ENCODE results near the gene RGS13. TPM values are rescaled to one million over a fixed set of nuclear protein-coding genes. Genes with fewer than 3 reads are reported as not detected.

Gene RGS13
- total and polyA plus RNA-seq, 2 experiments from 2014 or later, result not detected

DNA sequence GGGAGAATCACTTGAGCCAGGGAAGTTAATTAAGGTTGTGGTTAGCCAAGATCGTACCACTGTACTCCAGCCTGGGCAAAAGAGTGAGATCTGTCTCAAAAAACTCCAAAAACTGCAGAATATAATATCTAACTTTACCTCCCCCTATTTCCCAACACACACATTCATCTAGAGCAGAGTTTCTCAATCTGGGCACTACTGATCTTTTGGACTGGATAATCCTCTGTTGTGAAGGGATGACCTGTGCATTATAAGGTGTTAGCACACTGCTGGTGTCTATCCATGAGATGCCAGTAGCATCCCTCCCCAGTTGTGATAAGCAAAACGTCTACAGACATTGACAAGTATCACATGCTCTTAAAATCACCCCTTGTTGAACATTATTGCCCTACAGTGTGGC, 61.8 kb downstream of the RGS13 start:
- H3F3A ChIP-seq (replicated peaks; ENCODE audit: low read depth), result no peaks in the 10 kb centered on the region
- H3K36me3 Mint-ChIP-seq (ENCODE audit: low read depth), result peaks cover 6% of the 10 kb centered on the region
- H3K27ac Mint-ChIP-seq, result no peak overlapping the region; the same call in 1 of the 2 replicates

DNA sequence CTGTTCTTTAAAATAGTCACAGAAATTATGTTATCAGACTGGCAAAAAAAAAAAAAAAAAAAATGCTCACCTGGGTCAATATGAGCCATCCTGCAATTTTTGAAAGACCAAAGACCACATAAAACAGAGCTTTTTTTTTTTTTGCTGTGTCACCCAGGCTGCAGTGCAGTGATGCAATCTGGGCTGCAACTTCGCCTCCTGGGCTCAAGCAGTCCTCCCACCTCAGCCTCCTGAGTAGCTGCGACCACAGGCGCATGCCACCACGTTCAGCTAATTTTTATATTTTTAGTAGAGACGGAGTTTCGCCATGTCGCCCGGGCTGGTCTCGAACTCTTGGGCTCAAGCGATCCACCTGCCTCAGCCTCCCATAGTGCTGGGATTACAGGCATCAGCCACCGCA, 62.8 kb downstream of the RGS13 start:
- Histone ChIP-seq H3K27me3 (ENCODE audit: insufficient read depth) (no peaks in the 10 kb centered on the region), H3K27ac (ENCODE audit: low read depth) (no peak overlapping the region), H3K79me2 (replicated peaks; ENCODE audit: insufficient read depth) (no peaks in the 10 kb centered on the region), H3K4me1 (ENCODE audit: insufficient read depth) (no peaks in the 10 kb centered on the region), H4K20me1 (replicated peaks; ENCODE audit: insufficient read depth) (no peaks in the 10 kb centered on the region), H3K4me2 (no peak overlapping the region), H3K36me3 (ENCODE audit: insufficient read depth) (no peaks in the 10 kb centered on the region), H3F3A (replicated peaks; ENCODE audit: low read depth) (no peaks in the 10 kb centered on the region), H2AFZ (no peak overlapping the region), H3K9me2 (ENCODE audit: insufficient read depth) (peaks cover 2% of the 10 kb centered on the region; the same call in 1 of the 2 replicates), H3K4me3 (no peak overlapping the region)
- H3K36me3 Mint-ChIP-seq (ENCODE audit: low read depth), result no peaks in the 10 kb centered on the region; the same call in 2 of the 3 replicates
- H3K27ac Mint-ChIP-seq, result peak overlapping the region; percentile 68; the same call in 1 of the 2 replicates
- no peak overlapping the region for H3K4me3 Mint-ChIP-seq
- H3K9me3 Mint-ChIP-seq, result no peaks in the 10 kb centered on the region
- no peak for ATAC-seq
- no peaks in the 10 kb centered on the region for H3K4me1 Mint-ChIP-seq
- no peaks in the 10 kb centered on the region for H3K27me3 Mint-ChIP-seq (ENCODE audit: insufficient read depth, low read depth, poor library complexity)
- no peak for DNase-seq (ENCODE audit: low spot score)
- TF ChIP-seq, protein P1, sequence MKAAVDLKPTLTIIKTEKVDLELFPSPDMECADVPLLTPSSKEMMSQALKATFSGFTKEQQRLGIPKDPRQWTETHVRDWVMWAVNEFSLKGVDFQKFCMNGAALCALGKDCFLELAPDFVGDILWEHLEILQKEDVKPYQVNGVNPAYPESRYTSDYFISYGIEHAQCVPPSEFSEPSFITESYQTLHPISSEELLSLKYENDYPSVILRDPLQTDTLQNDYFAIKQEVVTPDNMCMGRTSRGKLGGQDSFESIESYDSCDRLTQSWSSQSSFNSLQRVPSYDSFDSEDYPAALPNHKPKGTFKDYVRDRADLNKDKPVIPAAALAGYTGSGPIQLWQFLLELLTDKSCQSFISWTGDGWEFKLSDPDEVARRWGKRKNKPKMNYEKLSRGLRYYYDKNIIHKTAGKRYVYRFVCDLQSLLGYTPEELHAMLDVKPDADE (IDR thresholded peaks at IDR 0.05), result no peak
- TF ChIP-seq POLR2AphosphoS5 (IDR thresholded peaks at IDR 0.05; ENCODE audit: low read depth) (no peak), EZH2 (IDR thresholded peaks at IDR 0.05; ENCODE audit: low read depth, unreplicated experiment) (no peak), NANOG (IDR thresholded peaks at IDR 0.05; ENCODE audit: borderline replicate concordance) (no peak), ZNF331 (CRISPR knock-in tag; IDR thresholded peaks at IDR 0.05; ENCODE audit: low read depth) (no peak), ZNF114 (CRISPR knock-in tag; IDR thresholded peaks at IDR 0.05) (no peak), EZH2phosphoT487 (IDR thresholded peaks at IDR 0.05; ENCODE audit: unreplicated experiment) (no peak), JUNB (IDR thresholded peaks at IDR 0.05; ENCODE audit: unreplicated experiment) (no peak)
- TF ChIP-seq, protein P2, sequence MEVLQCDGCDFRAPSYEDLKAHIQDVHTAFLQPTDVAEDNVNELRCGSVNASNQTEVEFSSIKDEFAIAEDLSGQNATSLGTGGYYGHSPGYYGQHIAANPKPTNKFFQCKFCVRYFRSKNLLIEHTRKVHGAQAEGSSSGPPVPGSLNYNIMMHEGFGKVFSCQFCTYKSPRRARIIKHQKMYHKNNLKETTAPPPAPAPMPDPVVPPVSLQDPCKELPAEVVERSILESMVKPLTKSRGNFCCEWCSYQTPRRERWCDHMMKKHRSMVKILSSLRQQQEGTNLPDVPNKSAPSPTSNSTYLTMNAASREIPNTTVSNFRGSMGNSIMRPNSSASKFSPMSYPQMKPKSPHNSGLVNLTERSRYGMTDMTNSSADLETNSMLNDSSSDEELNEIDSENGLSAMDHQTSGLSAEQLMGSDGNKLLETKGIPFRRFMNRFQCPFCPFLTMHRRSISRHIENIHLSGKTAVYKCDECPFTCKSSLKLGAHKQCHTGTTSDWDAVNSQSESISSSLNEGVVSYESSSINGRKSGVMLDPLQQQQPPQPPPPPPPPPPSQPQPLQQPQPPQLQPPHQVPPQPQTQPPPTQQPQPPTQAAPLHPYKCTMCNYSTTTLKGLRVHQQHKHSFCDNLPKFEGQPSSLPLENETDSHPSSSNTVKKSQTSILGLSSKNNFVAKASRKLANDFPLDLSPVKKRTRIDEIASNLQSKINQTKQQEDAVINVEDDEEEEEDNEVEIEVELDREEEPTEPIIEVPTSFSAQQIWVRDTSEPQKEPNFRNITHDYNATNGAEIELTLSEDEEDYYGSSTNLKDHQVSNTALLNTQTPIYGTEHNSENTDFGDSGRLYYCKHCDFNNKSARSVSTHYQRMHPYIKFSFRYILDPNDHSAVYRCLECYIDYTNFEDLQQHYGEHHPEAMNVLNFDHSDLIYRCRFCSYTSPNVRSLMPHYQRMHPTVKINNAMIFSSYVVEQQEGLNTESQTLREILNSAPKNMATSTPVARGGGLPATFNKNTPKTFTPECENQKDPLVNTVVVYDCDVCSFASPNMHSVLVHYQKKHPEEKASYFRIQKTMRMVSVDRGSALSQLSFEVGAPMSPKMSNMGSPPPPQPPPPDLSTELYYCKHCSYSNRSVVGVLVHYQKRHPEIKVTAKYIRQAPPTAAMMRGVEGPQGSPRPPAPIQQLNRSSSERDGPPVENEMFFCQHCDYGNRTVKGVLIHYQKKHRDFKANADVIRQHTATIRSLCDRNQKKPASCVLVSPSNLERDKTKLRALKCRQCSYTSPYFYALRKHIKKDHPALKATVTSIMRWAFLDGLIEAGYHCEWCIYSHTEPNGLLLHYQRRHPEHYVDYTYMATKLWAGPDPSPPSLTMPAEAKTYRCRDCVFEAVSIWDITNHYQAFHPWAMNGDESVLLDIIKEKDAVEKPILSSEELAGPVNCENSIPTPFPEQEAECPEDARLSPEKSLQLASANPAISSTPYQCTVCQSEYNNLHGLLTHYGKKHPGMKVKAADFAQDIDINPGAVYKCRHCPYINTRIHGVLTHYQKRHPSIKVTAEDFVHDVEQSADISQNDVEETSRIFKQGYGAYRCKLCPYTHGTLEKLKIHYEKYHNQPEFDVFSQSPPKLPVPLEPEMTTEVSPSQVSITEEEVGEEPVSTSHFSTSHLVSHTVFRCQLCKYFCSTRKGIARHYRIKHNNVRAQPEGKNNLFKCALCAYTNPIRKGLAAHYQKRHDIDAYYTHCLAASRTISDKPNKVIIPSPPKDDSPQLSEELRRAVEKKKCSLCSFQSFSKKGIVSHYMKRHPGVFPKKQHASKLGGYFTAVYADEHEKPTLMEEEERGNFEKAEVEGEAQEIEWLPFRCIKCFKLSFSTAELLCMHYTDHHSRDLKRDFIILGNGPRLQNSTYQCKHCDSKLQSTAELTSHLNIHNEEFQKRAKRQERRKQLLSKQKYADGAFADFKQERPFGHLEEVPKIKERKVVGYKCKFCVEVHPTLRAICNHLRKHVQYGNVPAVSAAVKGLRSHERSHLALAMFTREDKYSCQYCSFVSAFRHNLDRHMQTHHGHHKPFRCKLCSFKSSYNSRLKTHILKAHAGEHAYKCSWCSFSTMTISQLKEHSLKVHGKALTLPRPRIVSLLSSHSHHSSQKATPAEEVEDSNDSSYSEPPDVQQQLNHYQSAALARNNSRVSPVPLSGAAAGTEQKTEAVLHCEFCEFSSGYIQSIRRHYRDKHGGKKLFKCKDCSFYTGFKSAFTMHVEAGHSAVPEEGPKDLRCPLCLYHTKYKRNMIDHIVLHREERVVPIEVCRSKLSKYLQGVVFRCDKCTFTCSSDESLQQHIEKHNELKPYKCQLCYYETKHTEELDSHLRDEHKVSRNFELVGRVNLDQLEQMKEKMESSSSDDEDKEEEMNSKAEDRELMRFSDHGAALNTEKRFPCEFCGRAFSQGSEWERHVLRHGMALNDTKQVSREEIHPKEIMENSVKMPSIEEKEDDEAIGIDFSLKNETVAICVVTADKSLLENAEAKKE (CRISPR knock-in tag; IDR thresholded peaks at IDR 0.05), result no peak
- TF ChIP-seq, protein P3, sequence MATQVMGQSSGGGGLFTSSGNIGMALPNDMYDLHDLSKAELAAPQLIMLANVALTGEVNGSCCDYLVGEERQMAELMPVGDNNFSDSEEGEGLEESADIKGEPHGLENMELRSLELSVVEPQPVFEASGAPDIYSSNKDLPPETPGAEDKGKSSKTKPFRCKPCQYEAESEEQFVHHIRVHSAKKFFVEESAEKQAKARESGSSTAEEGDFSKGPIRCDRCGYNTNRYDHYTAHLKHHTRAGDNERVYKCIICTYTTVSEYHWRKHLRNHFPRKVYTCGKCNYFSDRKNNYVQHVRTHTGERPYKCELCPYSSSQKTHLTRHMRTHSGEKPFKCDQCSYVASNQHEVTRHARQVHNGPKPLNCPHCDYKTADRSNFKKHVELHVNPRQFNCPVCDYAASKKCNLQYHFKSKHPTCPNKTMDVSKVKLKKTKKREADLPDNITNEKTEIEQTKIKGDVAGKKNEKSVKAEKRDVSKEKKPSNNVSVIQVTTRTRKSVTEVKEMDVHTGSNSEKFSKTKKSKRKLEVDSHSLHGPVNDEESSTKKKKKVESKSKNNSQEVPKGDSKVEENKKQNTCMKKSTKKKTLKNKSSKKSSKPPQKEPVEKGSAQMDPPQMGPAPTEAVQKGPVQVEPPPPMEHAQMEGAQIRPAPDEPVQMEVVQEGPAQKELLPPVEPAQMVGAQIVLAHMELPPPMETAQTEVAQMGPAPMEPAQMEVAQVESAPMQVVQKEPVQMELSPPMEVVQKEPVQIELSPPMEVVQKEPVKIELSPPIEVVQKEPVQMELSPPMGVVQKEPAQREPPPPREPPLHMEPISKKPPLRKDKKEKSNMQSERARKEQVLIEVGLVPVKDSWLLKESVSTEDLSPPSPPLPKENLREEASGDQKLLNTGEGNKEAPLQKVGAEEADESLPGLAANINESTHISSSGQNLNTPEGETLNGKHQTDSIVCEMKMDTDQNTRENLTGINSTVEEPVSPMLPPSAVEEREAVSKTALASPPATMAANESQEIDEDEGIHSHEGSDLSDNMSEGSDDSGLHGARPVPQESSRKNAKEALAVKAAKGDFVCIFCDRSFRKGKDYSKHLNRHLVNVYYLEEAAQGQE (IDR thresholded peaks at IDR 0.05; ENCODE audit: unreplicated experiment), result no peak

More for the DNA sequence above, 61.8 kb downstream of the RGS13 start:
- no peaks in the 10 kb centered on the region for H3K4me1 Mint-ChIP-seq
- no peak overlapping the region for H3K4me3 Mint-ChIP-seq
- Histone ChIP-seq H4K20me1 (replicated peaks; ENCODE audit: insufficient read depth) (no peaks in the 10 kb centered on the region), H2AFZ (no peak overlapping the region), H3K4me1 (ENCODE audit: insufficient read depth) (no peaks in the 10 kb centered on the region), H3K36me3 (ENCODE audit: insufficient read depth) (no peaks in the 10 kb centered on the region), H3K79me2 (replicated peaks; ENCODE audit: insufficient read depth) (no peaks in the 10 kb centered on the region), H3K27ac (ENCODE audit: low read depth) (no peak overlapping the region), H3K4me3 (no peak overlapping the region), H3K27me3 (ENCODE audit: insufficient read depth) (no peaks in the 10 kb centered on the region), H3K4me2 (no peak overlapping the region), H3K9me2 (ENCODE audit: insufficient read depth) (peaks cover 4% of the 10 kb centered on the region; the same call in 1 of the 2 replicates)
- DNase-seq (ENCODE audit: low spot score) (no peak), ATAC-seq (no peak)
- no peak for TF ChIP-seq NANOG (IDR thresholded peaks at IDR 0.05; ENCODE audit: borderline replicate concordance)
- no peaks in the 10 kb centered on the region for H3K27me3 Mint-ChIP-seq (ENCODE audit: insufficient read depth, low read depth, poor library complexity)
- H3K9me3 Mint-ChIP-seq, result peaks cover 6% of the 10 kb centered on the region
